H1 (cell line): ENCODE data around the gene CCNH. TPM values are rescaled to one million over a fixed set of nuclear protein-coding genes. Genes with fewer than 3 reads are reported as not detected.

Experiments
- CBX8 ChIP-seq: fragments of 300-800, 300-1000 bp; sonication (generic); IDR thresholded peaks from 2 replicates; pipeline ENCODE4 v1.7.1; 2016; ENCODE audit warnings: low read depth, low read length, borderline replicate concordance
- CHD7 ChIP-seq: fragments of 300-600 bp; sonication (generic); IDR thresholded peaks from 2 replicates; pipeline ENCODE4 v1.7.1; 2012; ENCODE audit warnings: low read length, moderate library complexity, mild to moderate bottlenecking, inconsistent platforms; ENCODE audit not compliant: insufficient replicate concordance
- MAFK ChIP-seq: IDR thresholded peaks from 2 replicates; pipeline ENCODE4 v1.6.1; 2012; ENCODE audit warnings: low read depth, mild to moderate bottlenecking, improper control_type of control experiment, low read length
- NRF1 ChIP-seq: IDR thresholded peaks from 2 replicates; pipeline ENCODE4 v1.6.1; 2011; ENCODE audit warnings: mild to moderate bottlenecking, low read depth, low read length, improper control_type of control experiment
- POLR2A ChIP-seq, 2 experiments: IDR thresholded peaks; 1 replicate in 1 of 2; 2 replicates in 1 of 2; pipeline ENCODE4 v1.6.1; 2011; ENCODE audit warnings: low read depth in 2 of 2, low read length in 2 of 2, mild to moderate bottlenecking in 2 of 2; ENCODE audit errors: control extremely low read depth in 1 of 2
- POLR2AphosphoS5 ChIP-seq: IDR thresholded peaks from 2 replicates; pipeline ENCODE4 v1.6.1; 2011; ENCODE audit warnings: low read depth, low read length
- POU5F1 ChIP-seq: IDR thresholded peaks from 2 replicates; pipeline ENCODE4 v1.6.1; 2011; ENCODE audit warnings: low read depth, mild to moderate bottlenecking, low read length, moderate library complexity
- ZNF274 ChIP-seq: IDR thresholded peaks from 2 replicates; pipeline ENCODE4 v1.7.0; 2012; ENCODE audit warnings: low read length, borderline replicate concordance; ENCODE audit errors: extremely low read depth
- polyA plus RNA-seq, 7 experiments: library from polyadenylated mRNA; depleted of rRNA in 3 of 7; stranded (reverse) in 5 of 7; unstranded in 2 of 7; fragments of >200 nt in 5 of 7; fragments of 200-250 nt in 2 of 7; gene quantifications; 1 replicate in 5 of 7; 2 replicates in 1 of 7; 4 replicates in 1 of 7; pipeline versions ENCODE4 v1.2.1 to v1.2.3, GENCODE V29; 2011 to 2013; ENCODE audit warnings: missing spikeins in 2 of 7, mixed read lengths in 2 of 7
- total RNA-seq: library from RNA; stranded (reverse); fragmentation: NEBNext Ultra II Directional; extraction: Animal tissue kit (Norgen Biotek cat#: 25700); gene quantifications from 2 replicates; pipeline ENCODE4 v1.2.1, GENCODE V29; 2021

The CCNH gene
- total and polyA plus RNA-seq, 2 of the 8 experiments (the other 6 are each of a cell fraction or from before 2014, with no cell fraction given), result 38.2 to 41.8 TPM

GRCh38 chr5:87408204-87408603 lies 4.5 kb downstream of the CCNH start (continued):
- no peak for TF ChIP-seq CHD7
- TF ChIP-seq NRF1, result no peak
- no peak for TF ChIP-seq POU5F1
- no peak for TF ChIP-seq ZNF274
- no peak for TF ChIP-seq POLR2A (IDR thresholded peaks at IDR 0.05; ENCODE audit: control extremely low read depth in 1 of 2, low read depth in 2 of 2, low read length in 2 of 2)
- no peak for TF ChIP-seq MAFK
- TF ChIP-seq POLR2AphosphoS5, result no peak
- TF ChIP-seq CBX8, result no peak
